ENCODE results near the gene GLRX5.

- TF ChIP-seq EZH2 (IDR thresholded peaks at IDR 0.05; ENCODE audit: low read length, missing control alignments), result no peak
- TF ChIP-seq, protein P1, sequence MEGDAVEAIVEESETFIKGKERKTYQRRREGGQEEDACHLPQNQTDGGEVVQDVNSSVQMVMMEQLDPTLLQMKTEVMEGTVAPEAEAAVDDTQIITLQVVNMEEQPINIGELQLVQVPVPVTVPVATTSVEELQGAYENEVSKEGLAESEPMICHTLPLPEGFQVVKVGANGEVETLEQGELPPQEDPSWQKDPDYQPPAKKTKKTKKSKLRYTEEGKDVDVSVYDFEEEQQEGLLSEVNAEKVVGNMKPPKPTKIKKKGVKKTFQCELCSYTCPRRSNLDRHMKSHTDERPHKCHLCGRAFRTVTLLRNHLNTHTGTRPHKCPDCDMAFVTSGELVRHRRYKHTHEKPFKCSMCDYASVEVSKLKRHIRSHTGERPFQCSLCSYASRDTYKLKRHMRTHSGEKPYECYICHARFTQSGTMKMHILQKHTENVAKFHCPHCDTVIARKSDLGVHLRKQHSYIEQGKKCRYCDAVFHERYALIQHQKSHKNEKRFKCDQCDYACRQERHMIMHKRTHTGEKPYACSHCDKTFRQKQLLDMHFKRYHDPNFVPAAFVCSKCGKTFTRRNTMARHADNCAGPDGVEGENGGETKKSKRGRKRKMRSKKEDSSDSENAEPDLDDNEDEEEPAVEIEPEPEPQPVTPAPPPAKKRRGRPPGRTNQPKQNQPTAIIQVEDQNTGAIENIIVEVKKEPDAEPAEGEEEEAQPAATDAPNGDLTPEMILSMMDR (conservative IDR thresholded peaks at IDR 0.05 in 1 of 2, IDR thresholded peaks at IDR 0.05 in 1 of 2; ENCODE audit: low read depth in 1 of 2, low read length in 2 of 2), result no peak
Measured at GRCh38 chr14:95491936-95492608, 42.8 kb upstream of the GLRX5 start.

All from fibroblast of lung (primary cell).